IPS-20b (cell line): ENCODE data around the gene TXN2.

Source experiments
- H3K27ac ChIP-seq: one replicate; pipeline ENCODE4 v1.5.1; 2013; ENCODE audit warnings: low read length
- H3K27me3 ChIP-seq: 2 replicates; pipeline ENCODE4 v1.6.1; 2013; ENCODE audit warnings: mild to moderate bottlenecking, low read length, inconsistent platforms; ENCODE audit not compliant: insufficient read depth
- H3K36me3 ChIP-seq: 2 replicates; pipeline ENCODE4 v1.6.1; 2013; ENCODE audit warnings: low read depth, mild to moderate bottlenecking, inconsistent platforms, low read length, moderate library complexity; ENCODE audit not compliant: insufficient read depth
- H3K4me1 ChIP-seq: 2 replicates; pipeline ENCODE4 v1.6.1; 2013; ENCODE audit warnings: mild to moderate bottlenecking, control low read depth, inconsistent platforms, low read length, moderate library complexity; ENCODE audit not compliant: insufficient read depth
- H3K4me3 ChIP-seq: 2 replicates; pipeline ENCODE4 v1.5.1; 2013; ENCODE audit warnings: mild to moderate bottlenecking, low read length, inconsistent platforms
- H3K9ac ChIP-seq: 2 replicates; pipeline ENCODE4 v1.6.1; 2013; ENCODE audit warnings: low read depth, mild to moderate bottlenecking, inconsistent platforms, low read length, moderate library complexity
- H3K9me3 ChIP-seq: 2 replicates; pipeline ENCODE4 v1.6.1; 2013; ENCODE audit warnings: mild to moderate bottlenecking, low read depth, low read length, inconsistent platforms; ENCODE audit not compliant: insufficient read depth

Gene TXN2

GRCh38 chr22:36478966-36479365 lies 2.5 kb downstream of the TXN2 start:
- Histone ChIP-seq H3K9ac (no peak overlapping the region), H3K27ac (no peak overlapping the region), H3K9me3 (no peaks in the 10 kb centered on the region), H3K4me3 (no peak overlapping the region), H3K27me3 (peaks cover 12% of the 10 kb centered on the region), H3K4me1 (no peaks in the 10 kb centered on the region), H3K36me3 (peaks cover 34% of the 10 kb centered on the region)

GRCh38 chr22:36475341-36475740 lies 6.1 kb downstream of the TXN2 start:
- Histone ChIP-seq H3K9me3 (no peaks in the 10 kb centered on the region), H3K36me3 (peaks cover 47% of the 10 kb centered on the region), H3K4me3 (no peak overlapping the region), H3K9ac (no peak overlapping the region), H3K27ac (no peak overlapping the region), H3K4me1 (no peaks in the 10 kb centered on the region), H3K27me3 (no peaks in the 10 kb centered on the region)

GRCh38 chr22:36472689-36473088 lies 8.8 kb downstream of the TXN2 start:
- no peaks in the 10 kb centered on the region for H3K9me3 ChIP-seq

GRCh38 chr22:36471341-36471821 lies 10.1 kb downstream of the TXN2 start:
- Histone ChIP-seq H3K27me3 (no peaks in the 10 kb centered on the region), H3K9me3 (no peaks in the 10 kb centered on the region), H3K4me1 (no peaks in the 10 kb centered on the region), H3K9ac (no peak overlapping the region), H3K4me3 (no peak overlapping the region), H3K36me3 (peaks cover 44% of the 10 kb centered on the region), H3K27ac (no peak overlapping the region)

More at GRCh38 chr22:36472689-36473088, 8.8 kb downstream of the TXN2 start:
- no peak overlapping the region for H3K27ac ChIP-seq
- no peaks in the 10 kb centered on the region for H3K4me1 ChIP-seq
- no peak overlapping the region for H3K9ac ChIP-seq
- no peaks in the 10 kb centered on the region for H3K27me3 ChIP-seq
- H3K4me3 ChIP-seq = no peak overlapping the region
- peaks cover 45% of the 10 kb centered on the region for H3K36me3 ChIP-seq

- H3K9ac ChIP-seq = no peak overlapping the region
- no peaks in the 10 kb centered on the region for H3K9me3 ChIP-seq
- H3K27me3 ChIP-seq = no peaks in the 10 kb centered on the region
- no peak overlapping the region for H3K4me3 ChIP-seq
- H3K4me1 ChIP-seq = no peaks in the 10 kb centered on the region
- H3K27ac ChIP-seq = no peak overlapping the region
- peaks cover 40% of the 10 kb centered on the region for H3K36me3 ChIP-seq
Observed at GRCh38 chr22:36470994-36471331, 10.5 kb downstream of the TXN2 start.

GRCh38 chr22:36470162-36470993 lies 11.1 kb downstream of the TXN2 start:
- H3K27ac ChIP-seq = no peak overlapping the region
- H3K9ac ChIP-seq = no peak overlapping the region
- no peaks in the 10 kb centered on the region for H3K9me3 ChIP-seq
- H3K27me3 ChIP-seq = no peaks in the 10 kb centered on the region
- no peaks in the 10 kb centered on the region for H3K4me1 ChIP-seq
- no peak overlapping the region for H3K4me3 ChIP-seq
- peaks cover 34% of the 10 kb centered on the region for H3K36me3 ChIP-seq

- Histone ChIP-seq H3K9me3 (no peaks in the 10 kb centered on the region), H3K27ac (no peak overlapping the region), H3K36me3 (peaks cover 22% of the 10 kb centered on the region; the same call in 1 of the 2 replicates), H3K27me3 (no peaks in the 10 kb centered on the region), H3K4me1 (no peaks in the 10 kb centered on the region), H3K4me3 (no peak overlapping the region), H3K9ac (no peak overlapping the region; the same call in 1 of the 2 replicates)
Observed at GRCh38 chr22:36469094-36469710, 12.2 kb downstream of the TXN2 start.

GRCh38 chr22:36467946-36468345 lies 13.5 kb downstream of the TXN2 start:
- Histone ChIP-seq H3K4me1 (no peaks in the 10 kb centered on the region), H3K4me3 (no peak overlapping the region), H3K9ac (no peak overlapping the region), H3K9me3 (no peaks in the 10 kb centered on the region), H3K27ac (no peak overlapping the region), H3K36me3 (peaks cover 21% of the 10 kb centered on the region; the same call in 1 of the 2 replicates), H3K27me3 (no peaks in the 10 kb centered on the region)

GRCh38 chr22:36467042-36467810 lies 14.2 kb downstream of the TXN2 start:
- Histone ChIP-seq H3K9ac (no peak overlapping the region), H3K4me3 (no peak overlapping the region)

GRCh38 chr22:36466258-36466657 lies 15.2 kb downstream of the TXN2 start:
- Histone ChIP-seq H3K27ac (no peak overlapping the region), H3K4me3 (no peak overlapping the region), H3K27me3 (no peaks in the 10 kb centered on the region), H3K9me3 (no peaks in the 10 kb centered on the region), H3K9ac (no peak overlapping the region), H3K4me1 (peaks cover 9% of the 10 kb centered on the region; the same call in 1 of the 2 replicates), H3K36me3 (peaks cover 15% of the 10 kb centered on the region; the same call in 1 of the 2 replicates)

More at GRCh38 chr22:36467042-36467810, 14.2 kb downstream of the TXN2 start:
- Histone ChIP-seq H3K27me3 (no peaks in the 10 kb centered on the region), H3K27ac (no peak overlapping the region), H3K36me3 (peaks cover 17% of the 10 kb centered on the region; the same call in 1 of the 2 replicates), H3K9me3 (no peaks in the 10 kb centered on the region), H3K4me1 (peaks cover 2% of the 10 kb centered on the region; the same call in 1 of the 2 replicates)

GRCh38 chr22:36465232-36466021 lies 16.0 kb downstream of the TXN2 start:
- no peak overlapping the region for H3K4me3 ChIP-seq
- H3K4me1 ChIP-seq = peaks cover 9% of the 10 kb centered on the region; the same call in 1 of the 2 replicates
- H3K36me3 ChIP-seq = peaks cover 9% of the 10 kb centered on the region; the same call in 1 of the 2 replicates
- H3K27me3 ChIP-seq = no peaks in the 10 kb centered on the region
- H3K9ac ChIP-seq = no peak overlapping the region
- H3K9me3 ChIP-seq = no peaks in the 10 kb centered on the region
- H3K27ac ChIP-seq = no peak overlapping the region
